ENCODE data around the gene SDK1. TPM values are rescaled to one million over a fixed set of nuclear protein-coding genes. Genes with fewer than 3 reads are reported as not detected.

Gene SDK1
- total and polyA plus RNA-seq, 2 of the 8 experiments (the other 6 are each of a cell fraction or from before 2014, with no cell fraction given), result 3.3 to 7.2 TPM

- 81% methylated on average over 5 of the region's 5 CpGs; no CpG with 5 or more reads in 1 of the 2 experiments for WGBS, 2 experiments (ENCODE audit: extremely low coverage in 1 of 2, insufficient coverage in 1 of 2, insufficient read length in 1 of 2, insufficient replicate concordance in 2 of 2, low coverage in 1 of 2, low lambda C conversion rate in 2 of 2, missing lambda C conversion rate in 1 of 2)
Observed at GRCh38 chr7:4222676-4223075, 921.6 kb downstream of the SDK1 start.

More at GRCh38 chr7:4222676-4223075, 921.6 kb downstream of the SDK1 start:
- no peak overlapping the region for H3K23ac ChIP-seq (ENCODE audit: insufficient read length)
- H2AFZ ChIP-seq (ENCODE audit: low read length), result no peak overlapping the region
- H2BK20ac ChIP-seq (ENCODE audit: low read length), result no peak overlapping the region
- no peaks in the 10 kb centered on the region for H3K9me3 ChIP-seq (ENCODE audit: insufficient read depth in 2 of 2, low read depth in 1 of 2, low read length in 1 of 2)
- H4K8ac ChIP-seq (ENCODE audit: extremely low read depth, insufficient read depth, low read length), result no peak overlapping the region
- no peaks in the 10 kb centered on the region for H3K36me3 ChIP-seq (ENCODE audit: control insufficient read depth in 2 of 4, insufficient read depth in 4 of 4, low read length in 3 of 4)
- FAIRE-seq, result no peak
- H3K9ac ChIP-seq (replicated peaks in 1 of 4; ENCODE audit: extremely low read depth in 1 of 4, low read depth in 3 of 4, low read length in 3 of 4), result no peak overlapping the region
- TF ChIP-seq FOSL1 (IDR thresholded peaks at IDR 0.05; ENCODE audit: insufficient read depth, low read depth, low read length) (no peak), NRF1 (IDR thresholded peaks at IDR 0.05; ENCODE audit: low read depth, low read length) (no peak), GABPA (IDR thresholded peaks at IDR 0.05; ENCODE audit: borderline replicate concordance, insufficient read depth, low read length) (no peak), POLR2A (IDR thresholded peaks at IDR 0.05; ENCODE audit: control extremely low read depth in 1 of 2, low read depth in 2 of 2, low read length in 2 of 2) (no peak), TBP (IDR thresholded peaks at IDR 0.05; ENCODE audit: low read depth, low read length) (no peak), KDM4A (IDR thresholded peaks at IDR 0.05; ENCODE audit: low read depth, low read length, severe bottlenecking) (no peak), TAF1 (IDR thresholded peaks at IDR 0.05; ENCODE audit: low read depth, low read length) (no peak), CBX5 (IDR thresholded peaks at IDR 0.05; ENCODE audit: low read depth, low read length) (no peak), EGR1 (IDR thresholded peaks at IDR 0.05; ENCODE audit: borderline replicate concordance, low read depth, low read length) (no peak), CREB1 (IDR thresholded peaks at IDR 0.05) (no peak), EP300 (IDR thresholded peaks at IDR 0.05; ENCODE audit: borderline replicate concordance in 1 of 2, low read depth in 2 of 2, low read length in 2 of 2) (no peak), YY1 (IDR thresholded peaks at IDR 0.05; ENCODE audit: low read depth, low read length) (no peak)
- TF ChIP-seq, protein P1, sequence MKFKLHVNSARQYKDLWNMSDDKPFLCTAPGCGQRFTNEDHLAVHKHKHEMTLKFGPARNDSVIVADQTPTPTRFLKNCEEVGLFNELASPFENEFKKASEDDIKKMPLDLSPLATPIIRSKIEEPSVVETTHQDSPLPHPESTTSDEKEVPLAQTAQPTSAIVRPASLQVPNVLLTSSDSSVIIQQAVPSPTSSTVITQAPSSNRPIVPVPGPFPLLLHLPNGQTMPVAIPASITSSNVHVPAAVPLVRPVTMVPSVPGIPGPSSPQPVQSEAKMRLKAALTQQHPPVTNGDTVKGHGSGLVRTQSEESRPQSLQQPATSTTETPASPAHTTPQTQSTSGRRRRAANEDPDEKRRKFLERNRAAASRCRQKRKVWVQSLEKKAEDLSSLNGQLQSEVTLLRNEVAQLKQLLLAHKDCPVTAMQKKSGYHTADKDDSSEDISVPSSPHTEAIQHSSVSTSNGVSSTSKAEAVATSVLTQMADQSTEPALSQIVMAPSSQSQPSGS (IDR thresholded peaks at IDR 0.05; ENCODE audit: low read length), result no peak
- no peak for DNase-seq (ENCODE audit: low read depth in 1 of 2, low spot score in 2 of 2)
- H4K5ac ChIP-seq (ENCODE audit: insufficient read length, low read depth, low read length), result no peak overlapping the region
- H2BK5ac ChIP-seq (ENCODE audit: low read depth, low read length), result no peak overlapping the region
- no peaks in the 10 kb centered on the region for H3K79me1 ChIP-seq (ENCODE audit: low read depth, low read length)
- H3K4me3 ChIP-seq (ENCODE audit: extremely low read depth in 1 of 4, insufficient read depth in 2 of 4, low read depth in 3 of 4, low read length in 4 of 4), result no peak overlapping the region
- H2AK5ac ChIP-seq (ENCODE audit: low read depth, low read length), result no peak overlapping the region
- POLR2A ChIA-PET (ENCODE audit: partially characterized antibody), result no interaction called here
- no peaks in the 10 kb centered on the region for H4K20me1 ChIP-seq (replicated peaks in 1 of 2; ENCODE audit: control insufficient read depth in 1 of 2, insufficient read depth in 2 of 2, low read length in 2 of 2)
- H3K4me2 ChIP-seq (ENCODE audit: insufficient read depth in 1 of 2, low read depth in 2 of 2, low read length in 2 of 2), result no peak overlapping the region
- H2BK15ac ChIP-seq (ENCODE audit: low read length), result no peak overlapping the region
- no peak overlapping the region for H3K27ac ChIP-seq (ENCODE audit: low read depth, low read length)
- H3K27me3 ChIP-seq (replicated peaks in 1 of 4; ENCODE audit: control insufficient read depth in 3 of 4, extremely low read depth in 1 of 4, insufficient read depth in 3 of 4, low read length in 3 of 4), result no peaks in the 10 kb centered on the region
- H3K56ac ChIP-seq (replicated peaks; ENCODE audit: insufficient read length, low read depth, low read length), result no peak overlapping the region
- H2BK12ac ChIP-seq (ENCODE audit: low read depth, low read length), result no peak overlapping the region
- no peaks in the 10 kb centered on the region for H3K23me2 ChIP-seq (ENCODE audit: low read depth, low read length)
- no peak overlapping the region for H3K4ac ChIP-seq (replicated peaks; ENCODE audit: insufficient read length, low read depth, low read length)
- H2BK120ac ChIP-seq (replicated peaks; ENCODE audit: low read depth, low read length), result no peak overlapping the region
- no peaks in the 10 kb centered on the region; a peak in 1 of 7 replicates for H3K4me1 ChIP-seq (replicated peaks in 1 of 4; ENCODE audit: control insufficient read depth in 3 of 4, insufficient read depth in 4 of 4, low read length in 3 of 4)
- CTCF ChIA-PET (ENCODE audit: partially characterized antibody), result interaction anchor here (0.7 to 1.0 kb wide), 3 partner anchors 9 to 497 kb away, joined by 3 read pairs; no protein-coding TSS in a partner anchor
- H4K91ac ChIP-seq (replicated peaks; ENCODE audit: insufficient read length, low read length), result no peak overlapping the region
- H3K18ac ChIP-seq (ENCODE audit: extremely low read depth, low read length), result no peak overlapping the region
- H3K79me2 ChIP-seq (ENCODE audit: control insufficient read depth in 1 of 2, insufficient read depth in 2 of 2, low read length in 2 of 2), result no peaks in the 10 kb centered on the region
- no peak overlapping the region for H3K14ac ChIP-seq (ENCODE audit: insufficient read length)
